Effector CD4-positive, alpha-beta T cell (primary cell): ENCODE data around the gene ITIH3.

ENCODE experiments used
- DNase-seq: peaks from one replicate; pipeline ENCODE4 v3.0.0-alpha.2; 2020

ITIH3 gene

DNA sequence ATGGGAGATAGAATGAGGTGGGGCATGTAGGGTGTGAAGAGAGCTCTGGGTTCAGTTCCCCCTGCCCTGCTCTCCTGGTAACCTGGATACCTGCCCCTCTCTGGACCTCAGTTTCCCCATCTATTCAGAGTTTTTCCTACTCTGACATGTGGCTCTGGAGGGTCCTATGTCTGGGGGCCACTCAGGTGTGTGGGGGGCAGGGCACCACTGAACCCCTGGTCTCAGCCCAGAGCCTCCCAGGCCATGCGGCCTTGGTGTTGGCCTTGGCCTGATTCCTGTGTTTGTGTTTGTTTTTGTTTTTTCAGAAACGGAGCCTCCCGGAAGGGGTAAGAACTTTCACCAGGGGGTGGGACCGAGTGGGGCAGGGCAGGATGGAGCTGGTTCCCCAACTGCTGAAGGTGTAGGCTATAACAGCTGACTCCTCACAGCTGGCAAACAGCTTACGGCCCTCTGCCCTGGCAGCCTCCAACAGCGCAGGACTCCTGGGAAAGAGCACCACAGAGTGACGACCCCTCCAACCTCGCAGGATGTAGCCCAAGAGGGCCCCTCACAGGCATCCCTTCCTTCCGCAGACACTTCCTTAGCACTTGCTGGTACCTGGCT, 803 bp downstream of the ITIH3 start:
- no peak for DNase-seq

DNA sequence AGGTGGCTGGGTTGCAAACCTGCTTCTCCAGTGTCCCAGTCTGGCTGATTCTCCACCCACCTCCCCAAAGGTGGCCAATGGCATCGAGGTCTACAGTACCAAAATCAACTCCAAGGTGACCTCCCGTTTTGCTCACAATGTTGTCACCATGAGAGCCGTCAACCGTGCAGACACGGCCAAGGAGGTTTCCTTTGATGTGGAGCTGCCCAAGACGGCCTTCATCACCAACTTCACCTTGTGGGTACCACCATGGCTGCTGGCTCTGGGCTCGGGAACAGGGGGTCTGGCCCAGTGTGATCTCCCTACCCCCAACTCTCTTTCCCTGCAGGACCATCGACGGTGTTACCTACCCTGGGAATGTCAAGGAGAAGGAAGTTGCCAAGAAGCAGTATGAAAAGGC, 1.8 kb downstream of the ITIH3 start:
- no peak for DNase-seq

DNA sequence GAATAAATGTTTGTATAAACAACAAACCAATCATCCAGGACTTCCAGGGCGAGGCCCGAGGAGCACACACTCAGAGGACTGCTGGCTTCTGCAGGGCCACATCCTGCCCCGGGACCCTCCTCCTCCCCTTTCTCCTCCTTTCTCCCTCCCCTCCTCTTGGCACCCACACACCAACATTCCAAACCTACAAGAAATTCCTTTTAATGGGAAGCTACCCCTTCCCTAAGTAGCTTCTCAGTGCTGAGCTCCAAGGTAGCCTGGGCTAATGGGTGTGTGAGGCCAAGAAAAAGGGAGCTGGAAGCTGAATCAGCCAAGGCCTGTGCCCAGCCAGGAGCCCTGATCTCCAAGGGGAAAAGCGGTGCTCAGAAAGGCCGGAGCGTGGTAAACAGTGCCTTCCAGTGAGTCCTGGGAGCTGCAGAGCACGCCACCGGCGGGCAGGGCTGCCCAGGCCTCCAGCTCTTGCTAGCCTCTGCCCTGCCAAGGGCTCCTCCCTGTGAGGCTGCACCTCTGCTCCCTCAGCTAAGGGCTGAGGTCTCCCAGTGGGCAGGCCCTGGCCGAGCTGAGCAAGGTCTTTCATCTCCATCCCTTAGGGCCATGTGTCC, 3.9 kb downstream of the ITIH3 start:
- DNase-seq: no peak

DNA sequence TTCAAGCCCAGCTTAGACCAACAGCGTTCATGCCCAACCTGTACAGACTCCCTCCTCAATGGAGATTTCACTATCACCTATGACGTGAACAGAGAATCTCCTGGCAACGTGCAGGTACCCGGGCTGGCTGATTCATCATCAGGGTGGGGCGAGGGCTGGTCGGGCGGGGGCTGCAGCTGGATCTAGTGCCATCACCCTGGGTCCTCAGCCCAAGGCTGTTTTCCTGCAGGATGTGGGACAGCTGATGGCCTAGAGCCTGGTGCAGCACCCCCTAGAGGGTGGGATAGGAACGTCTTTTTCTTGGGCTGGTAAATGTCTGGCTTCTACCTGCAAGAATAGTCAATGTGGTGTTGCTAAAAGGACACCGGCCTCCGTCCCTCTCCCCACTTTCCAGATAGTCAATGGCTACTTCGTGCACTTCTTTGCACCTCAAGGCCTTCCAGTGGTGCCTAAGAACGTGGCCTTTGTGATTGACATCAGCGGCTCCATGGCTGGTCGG, 4.4 kb downstream of the ITIH3 start:
- no peak for DNase-seq

DNA sequence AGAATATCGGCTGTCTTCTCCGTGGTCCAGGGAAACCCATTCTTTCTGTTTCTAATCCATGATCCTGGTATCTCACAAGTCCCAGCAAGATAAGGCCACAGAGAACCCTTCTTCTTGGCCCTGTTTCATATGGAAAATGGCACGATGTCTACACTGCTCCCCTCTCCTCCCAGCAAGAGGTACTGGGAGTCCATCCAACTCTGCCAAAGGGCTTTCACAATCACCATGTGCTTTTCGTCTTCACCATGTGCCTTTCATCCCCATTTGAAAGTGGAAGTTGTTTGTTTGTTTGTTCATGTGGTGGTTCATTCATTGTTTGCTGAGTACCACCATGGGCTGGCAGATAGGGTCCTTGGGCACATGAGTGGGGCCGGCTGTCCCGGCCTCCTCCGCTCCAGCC, 5.5 kb downstream of the ITIH3 start:
- DNase-seq: no peak

DNA sequence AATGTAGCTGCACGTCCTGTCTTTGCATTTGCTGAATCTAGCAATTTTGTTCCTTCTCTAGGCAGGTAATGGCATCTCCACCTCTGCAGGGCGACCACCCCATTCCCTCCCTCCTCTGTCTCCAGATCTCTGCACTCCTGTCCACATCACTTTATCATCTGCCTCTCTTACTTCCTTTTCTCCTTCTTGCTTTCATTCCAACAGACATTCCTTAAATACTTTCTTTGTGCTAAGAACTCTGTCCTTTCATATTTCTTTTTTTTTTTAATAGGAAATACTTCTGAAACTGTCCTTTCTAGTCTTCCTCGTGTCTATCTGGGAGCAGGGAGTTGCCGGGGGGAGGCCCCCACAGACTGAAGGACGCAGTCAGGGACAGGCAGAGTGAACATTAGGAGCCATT, 7.2 kb downstream of the ITIH3 start:
- no peak for DNase-seq

DNA sequence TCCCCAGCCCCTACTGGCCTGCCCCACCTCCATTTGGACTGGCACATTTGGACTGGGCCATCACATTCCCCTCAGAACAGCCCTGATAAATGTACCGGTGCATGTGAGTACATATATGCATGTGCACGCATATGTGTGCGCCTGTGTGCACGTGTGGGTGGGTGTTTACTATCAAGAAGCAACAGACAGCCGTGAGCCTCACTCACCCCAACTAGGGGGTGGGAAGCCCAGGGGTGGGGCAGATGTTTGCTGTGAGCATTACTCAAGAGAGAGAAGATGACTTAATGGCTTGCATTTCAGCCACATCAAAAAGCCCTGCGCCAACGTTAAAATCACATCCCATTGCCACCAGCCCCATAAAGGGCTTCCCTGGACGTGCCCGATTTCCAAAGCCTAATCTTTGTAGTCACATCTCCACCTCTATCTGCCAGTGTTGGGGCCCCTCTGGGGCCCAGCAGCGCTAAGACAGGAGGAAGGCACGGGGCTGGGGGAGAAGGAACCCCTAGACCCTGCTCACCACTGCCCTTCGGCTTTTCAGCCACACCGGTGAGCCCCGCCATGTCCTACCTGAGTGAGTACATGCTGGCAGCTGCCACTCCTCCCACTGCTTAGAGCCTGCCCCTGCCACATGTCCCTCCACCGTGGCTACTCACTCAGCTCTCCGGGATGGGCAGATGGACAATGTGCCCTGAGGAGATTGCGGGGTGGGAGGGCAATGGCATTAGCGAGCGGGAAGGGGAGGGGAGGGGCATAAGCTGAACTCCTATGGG, 10.9 kb downstream of the ITIH3 start:
- no peak for DNase-seq

DNA sequence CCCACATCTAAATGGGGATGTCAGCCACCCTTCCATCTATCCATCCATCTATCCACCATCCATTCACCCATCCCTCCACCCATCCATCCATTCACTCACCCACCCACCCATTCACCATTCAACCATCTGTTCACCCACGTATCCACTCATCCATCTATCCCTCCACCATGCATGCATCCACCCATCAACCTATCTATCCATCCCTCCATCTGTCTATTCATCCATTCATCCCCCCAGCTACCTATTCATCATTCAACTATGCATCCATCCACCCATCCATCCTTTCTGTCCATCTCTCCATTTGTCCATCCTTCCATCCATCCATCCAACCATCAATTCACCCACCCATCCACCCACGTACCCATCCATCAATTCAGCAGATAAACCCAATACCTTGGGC, 14.6 kb downstream of the ITIH3 start:
- DNase-seq: no peak

DNA sequence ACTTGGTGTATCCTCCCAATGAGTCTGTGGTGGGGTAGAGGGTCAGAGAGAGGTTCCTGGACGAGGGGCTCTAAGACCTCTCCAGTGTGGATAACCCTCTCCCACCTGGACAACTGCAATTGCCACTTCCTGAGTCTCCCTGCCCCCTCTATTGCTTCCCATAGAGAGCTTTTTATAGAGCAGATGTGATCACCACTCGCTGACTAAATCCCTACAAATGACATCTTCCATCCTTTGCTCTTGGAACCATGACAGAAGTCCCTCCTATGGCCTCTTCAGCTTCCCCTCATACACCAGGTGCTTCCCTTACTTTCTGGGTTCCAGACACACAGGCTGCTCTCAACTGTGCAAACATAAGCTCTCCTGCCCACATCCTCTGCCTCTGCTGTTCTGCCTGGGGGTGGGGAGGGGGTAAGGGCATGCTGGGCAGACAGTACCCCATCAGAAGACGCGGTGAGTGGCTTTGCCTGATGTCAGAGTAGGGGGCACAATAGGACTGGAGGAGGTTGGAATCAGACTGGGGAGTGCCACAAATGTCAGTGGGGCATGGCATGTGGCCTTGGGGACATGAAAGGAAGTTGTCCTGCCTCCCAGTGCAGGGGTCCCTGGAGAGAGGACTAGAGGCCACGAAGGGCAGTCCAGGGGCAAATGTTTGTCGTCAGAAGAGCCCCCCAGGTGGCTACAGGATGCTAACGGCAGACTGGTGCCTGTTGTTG, 15.2 kb downstream of the ITIH3 start:
- DNase-seq: no peak

DNA sequence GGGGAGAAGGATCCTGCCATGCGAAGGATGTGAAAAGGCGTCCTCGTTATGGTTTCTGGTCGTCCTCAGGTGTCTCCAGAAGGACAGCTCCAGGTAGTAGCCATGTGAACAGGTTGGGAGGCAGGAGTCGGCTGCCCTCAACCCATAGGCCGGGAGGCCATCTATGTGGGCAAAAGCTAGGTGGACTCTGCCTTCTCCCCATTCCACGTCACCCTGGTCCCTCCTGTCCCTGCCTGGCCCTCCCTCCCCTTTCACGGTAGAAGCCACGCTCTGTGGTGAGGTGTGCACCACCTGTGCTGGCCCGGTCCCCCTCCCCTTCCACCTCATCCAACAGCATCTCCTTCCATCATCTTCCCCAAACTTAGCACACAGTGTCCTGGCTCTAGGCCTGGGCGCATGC, 16.3 kb downstream of the ITIH3 start:
- no peak for DNase-seq

DNA sequence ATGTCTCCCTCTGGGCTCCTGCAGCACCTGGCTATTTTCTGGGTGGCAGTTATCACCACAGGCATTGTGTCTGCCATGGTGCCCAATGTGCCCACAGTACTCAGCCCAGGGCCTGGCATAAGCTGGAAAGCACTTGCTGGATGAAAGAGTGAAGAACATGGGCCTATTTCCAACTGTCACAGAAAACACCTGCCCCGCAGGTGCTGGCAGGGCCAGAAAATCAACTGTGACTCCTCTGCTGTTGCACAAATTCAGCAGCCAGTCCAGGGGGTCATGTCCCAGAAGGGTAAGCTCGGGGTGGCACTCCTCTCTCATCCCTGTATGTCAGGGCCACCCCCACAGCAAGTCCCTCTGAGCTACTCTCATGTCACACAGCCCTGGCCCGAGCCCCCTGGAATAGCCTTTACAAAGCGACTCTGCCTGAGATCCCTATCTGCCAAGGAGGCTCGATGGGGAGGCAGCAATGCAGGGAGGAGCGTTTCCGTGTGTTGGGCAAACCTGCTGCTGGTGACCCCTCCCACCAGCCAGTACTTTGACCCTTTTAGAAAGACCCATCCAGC, 16.9 kb downstream of the ITIH3 start:
- DNase-seq: no peak

DNA sequence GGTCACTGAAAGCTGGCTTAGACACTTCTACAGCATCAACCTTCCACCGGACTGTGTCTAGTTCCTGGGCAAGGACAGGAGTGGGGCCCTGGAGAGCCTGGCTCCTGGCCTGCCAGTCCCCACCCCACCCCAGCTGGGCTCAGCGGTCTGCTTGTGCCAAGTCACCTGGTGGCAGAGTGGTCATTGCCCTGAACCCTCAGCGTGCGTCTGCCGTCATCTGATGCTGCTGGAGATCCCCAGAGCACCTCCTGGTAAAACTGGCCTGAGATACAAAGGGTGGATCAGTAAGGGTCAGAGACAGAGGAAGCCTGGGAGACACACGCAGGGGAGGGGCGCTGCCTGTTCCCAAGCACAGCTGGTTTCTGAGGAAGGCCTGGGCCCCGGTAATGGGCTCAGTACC, 19.2 kb downstream of the ITIH3 start:
- DNase-seq: no peak

DNA sequence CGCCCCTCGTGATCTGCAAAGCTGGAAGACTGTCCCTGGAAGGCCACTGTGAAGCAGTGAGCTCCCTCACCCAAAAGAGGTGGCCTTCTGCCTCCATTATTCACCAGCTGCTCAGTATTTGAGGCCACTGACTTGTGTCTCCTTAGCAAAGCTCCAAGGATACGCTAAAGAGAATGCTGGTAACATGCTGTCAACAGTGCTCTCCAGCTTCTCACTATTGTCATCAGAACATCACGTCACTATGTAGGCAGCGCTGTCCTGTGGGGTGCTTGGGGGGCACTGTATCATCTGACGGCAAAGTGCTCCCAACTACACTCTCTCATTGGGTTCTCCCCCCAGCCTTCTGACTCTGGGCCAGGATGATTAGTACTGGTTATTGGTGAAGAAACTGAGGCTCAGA, 21.6 kb downstream of the ITIH3 start:
- no peak for DNase-seq

DNA sequence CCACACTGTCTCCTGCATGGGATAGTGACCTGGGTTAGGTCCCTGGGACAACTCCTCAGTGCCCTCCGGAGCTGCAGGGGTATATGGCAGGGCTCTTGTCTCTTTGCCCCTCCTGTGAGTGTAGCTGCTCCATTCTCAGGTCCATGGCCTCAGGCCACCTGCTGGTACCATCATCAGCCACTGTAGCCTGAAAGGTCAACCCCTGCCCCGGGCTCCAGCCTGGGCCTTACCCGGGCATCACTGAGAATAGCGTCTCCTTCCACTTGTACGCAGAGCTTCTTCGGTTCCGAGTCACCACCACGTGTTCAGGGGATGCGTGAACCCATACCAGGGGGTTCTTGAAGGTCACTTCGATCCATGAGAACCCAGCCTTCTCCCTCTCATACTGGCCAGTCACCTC, 22.1 kb downstream of the ITIH3 start:
- DNase-seq: no peak

DNA sequence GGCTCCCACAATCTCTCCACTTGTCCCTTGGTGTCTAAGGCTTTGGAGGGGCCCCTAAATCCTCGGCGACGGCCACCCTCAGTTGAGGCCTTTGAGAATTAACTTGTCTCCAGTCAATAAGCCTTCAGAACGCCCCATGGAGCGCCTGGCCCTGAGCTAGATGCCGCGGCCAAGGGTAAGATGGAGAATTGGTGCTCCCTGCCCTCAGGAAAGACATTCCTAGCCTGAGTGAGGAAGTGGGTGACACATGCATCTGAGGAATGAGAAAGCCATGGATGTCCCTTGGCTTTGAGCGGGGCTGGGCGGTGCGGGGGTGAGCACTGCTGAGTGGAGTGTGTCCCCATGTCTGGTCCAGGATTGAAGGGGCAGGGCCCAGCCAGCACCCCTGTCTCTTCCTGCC, 22.6 kb downstream of the ITIH3 start:
- DNase-seq: no peak

DNA sequence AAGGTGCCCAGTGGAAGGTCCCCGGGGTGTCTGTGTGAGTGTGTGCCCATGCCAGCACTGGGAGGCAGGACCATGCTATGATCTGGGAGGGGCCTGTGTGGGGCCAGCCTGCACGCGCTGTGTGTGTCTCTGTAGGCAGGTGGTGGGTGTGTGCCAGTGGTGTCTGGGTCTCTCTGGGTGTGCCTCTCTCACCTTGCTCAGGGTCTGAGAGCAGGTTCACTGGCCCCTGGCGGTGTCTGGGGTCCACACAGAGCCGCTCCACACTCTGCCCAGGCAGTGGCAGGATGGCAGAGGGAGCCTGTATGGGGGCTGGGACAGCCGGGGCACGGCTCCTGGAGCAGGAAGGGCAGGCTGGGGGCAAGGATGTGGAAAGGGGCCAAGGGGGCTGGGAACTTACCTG, 23.3 kb downstream of the ITIH3 start:
- DNase-seq: no peak

DNA sequence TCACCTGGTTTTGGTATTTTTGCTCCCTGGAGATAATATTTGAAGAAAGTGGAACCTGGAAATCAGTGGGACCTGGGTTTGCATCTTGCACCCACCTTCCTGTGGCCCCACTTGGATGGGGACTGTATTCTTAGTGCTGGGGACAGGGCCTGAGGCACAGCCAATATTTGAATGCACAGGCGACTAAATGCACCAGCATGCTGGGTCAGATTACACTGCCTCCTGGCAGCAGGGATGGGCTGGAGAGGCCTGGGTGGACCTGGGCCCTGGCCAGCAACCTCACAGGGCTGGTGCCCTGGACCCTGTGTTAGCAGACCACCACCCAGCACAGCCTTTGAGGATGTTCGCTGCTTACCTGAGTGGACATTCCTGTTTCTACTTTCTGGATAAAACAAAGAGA, 25.3 kb downstream of the ITIH3 start:
- DNase-seq: no peak

DNA sequence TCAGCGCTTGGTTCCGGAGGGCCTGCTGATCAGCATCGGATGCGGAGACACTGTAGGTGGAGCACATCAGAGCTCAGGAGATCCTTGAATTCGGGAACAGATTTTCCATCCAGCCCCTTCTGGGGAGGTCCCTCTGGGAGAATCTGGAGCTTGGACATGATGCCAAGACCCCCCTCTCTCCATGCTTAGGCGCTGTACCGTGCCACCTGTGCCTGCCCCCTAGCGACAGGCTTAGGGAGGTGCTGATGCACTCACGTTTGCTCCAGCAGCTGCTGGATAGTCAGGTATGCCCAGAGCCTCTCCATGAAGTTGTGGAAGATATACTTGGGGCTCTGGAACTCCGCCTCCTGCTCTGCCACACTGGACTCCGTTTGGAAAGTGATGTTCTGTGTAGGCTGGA, 26.1 kb downstream of the ITIH3 start:
- DNase-seq: no peak

DNA sequence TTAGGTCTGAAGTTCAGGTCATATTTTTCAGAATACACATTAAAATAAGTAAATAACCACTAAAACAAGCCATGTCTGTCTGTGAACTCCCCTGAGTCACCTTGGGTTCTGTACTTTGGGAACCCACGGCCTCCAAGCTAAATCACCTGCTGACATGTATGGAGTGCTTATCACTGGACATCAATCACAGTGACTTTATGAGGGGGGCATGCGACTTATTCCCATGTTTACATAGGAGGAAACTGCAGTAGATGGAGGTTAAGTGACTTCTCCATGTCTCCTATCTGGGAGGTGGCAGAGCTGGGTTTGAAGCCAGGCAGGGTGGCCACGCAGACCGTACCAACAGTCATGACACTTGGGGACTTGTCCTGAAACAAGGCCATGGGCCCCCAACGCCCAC, 27.8 kb downstream of the ITIH3 start:
- DNase-seq: no peak

DNA sequence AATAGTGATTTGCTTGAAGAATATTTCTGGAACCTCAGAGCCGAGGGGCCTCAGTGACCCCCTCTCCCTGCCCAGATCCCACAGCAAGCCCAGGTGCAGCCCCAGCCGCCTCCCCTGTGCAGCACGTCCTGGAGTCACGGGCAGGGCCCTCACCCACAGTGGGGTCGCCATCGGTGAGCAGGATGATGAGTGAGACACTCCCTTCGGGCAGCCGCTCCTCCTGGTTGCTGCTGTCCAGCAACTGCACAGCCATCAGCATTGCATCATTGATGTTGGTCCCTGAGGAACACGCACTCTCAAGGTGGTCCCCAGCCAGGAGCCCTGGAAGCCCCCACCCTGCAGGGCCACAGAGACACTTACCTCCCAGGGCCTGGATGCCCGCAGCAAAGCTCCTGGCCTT, 29.4 kb downstream of the ITIH3 start:
- DNase-seq: no peak

DNA sequence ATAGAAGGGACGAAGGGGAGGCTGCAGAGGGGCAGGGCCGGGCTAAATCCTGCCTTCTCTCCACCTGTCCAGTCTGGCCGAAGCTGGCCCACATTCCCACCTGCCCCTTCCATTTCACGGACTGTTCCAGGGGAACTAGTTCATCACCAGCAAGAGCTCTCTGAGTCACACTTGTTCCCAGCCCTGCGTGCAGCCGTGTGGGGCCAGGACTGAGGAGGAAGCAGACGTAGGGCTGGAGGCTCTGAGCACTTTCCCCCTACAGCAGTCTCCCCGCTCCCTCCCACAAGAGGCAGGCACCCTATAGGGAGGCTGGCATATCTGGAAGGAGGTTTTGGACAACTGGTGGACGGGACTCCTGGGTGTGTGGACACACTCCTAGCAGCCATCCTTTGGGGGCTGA, 32.8 kb downstream of the ITIH3 start:
- no peak for DNase-seq

DNA sequence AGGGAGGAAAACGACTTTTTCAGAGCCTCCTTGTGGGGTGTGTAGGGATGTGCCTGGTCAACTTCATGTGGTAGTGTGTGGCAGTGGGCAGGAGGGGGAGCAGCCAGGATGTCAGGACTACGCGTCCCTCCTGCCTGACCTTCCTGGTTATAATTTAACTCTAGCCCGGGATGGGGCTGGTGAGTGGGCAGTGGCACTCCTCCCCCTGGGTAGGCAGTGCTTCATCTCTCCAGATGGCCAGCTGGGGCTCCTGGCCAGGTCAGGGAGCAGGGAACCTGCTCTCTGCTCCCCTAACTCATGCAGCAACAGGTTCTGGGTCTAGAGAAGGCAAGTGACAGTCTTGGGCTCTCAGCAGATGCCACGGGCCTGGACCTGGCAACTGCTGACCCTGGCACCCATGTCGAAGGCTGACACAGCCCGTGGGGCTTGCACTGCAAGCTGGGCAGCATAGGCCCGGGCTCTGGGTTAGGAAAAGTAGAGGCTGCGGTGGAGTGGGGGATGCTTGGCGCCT, 33.3 kb downstream of the ITIH3 start:
- DNase-seq: no peak

DNA sequence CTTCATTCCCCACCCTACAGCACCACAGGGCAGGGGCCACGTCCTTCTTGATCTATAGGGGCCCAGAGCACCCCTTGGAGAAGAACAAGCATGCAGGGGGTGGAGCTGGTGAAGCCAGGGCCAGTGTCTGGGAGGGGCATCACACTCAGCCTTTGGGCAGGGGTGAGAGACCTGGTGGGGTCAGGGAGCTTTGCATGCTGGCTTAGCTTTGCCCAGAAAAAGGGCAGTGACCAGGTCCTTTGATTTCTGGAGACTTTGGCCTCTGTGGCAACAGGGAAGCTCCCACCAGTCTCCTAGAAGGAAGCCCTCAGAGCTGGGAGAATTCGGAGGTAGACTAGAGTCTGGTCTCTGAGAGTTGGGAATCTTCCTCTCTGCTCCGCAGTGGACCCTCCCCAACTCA, 34.9 kb downstream of the ITIH3 start:
- no peak for DNase-seq
